NK-92 treated with Interleukin-12 subunit alpha and Interleukin-12 subunit beta, amount 100 ng/mL, for 24 hours (cell line): ENCODE measurements around the gene DENR.

Source experiments
- DNase-seq: peaks from one replicate; lab custom pipeline; 2025; lab: John Stamatoyannopoulos, UW

The DENR gene

DNA sequence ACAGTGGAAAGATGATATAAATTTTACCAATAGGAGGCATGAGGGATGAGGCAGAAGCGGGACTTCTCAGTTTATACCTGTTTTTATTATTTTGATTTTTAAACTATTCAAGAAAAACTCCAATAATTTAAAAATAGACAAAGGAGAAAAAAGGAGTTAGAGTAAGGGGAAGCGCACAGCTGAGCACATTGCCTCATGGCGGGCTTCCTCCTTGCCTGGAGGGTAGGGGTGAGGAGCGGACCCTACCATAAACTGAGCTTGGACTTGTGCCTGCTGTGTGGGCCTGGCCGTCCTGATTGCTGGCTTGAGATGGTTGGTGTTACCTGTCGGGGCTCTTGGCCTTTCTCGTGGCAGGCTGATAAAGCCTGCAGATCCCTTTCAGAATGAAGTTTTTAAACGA lies 67.5 kb downstream of the DENR start:
- no peak for DNase-seq
